DOHH2 (cell line): ENCODE results near the gene B3GALT5.

ENCODE experiments used
- H3F3A ChIP-seq: fragments of 200-600 bp; sonication (generic), shearing (Covaris generic); 2 replicates; pipeline ENCODE4 v1.6.0; 2016; ENCODE audit warnings: antibody characterized with exemption, mild to moderate bottlenecking; ENCODE audit not compliant: control insufficient read depth, insufficient read depth
- H3K27ac ChIP-seq: fragments of 200-600 bp; sonication (generic); 2 replicates; pipeline ENCODE4 v1.5.1; 2014; ENCODE audit warnings: low read depth, mild to moderate bottlenecking, low read length, moderate library complexity
- H3K27me3 ChIP-seq: fragments of 200-600 bp; sonication (generic); 2 replicates; pipeline ENCODE4 v1.6.1; 2014; ENCODE audit warnings: mild to moderate bottlenecking, low read length, mixed read lengths; ENCODE audit not compliant: control insufficient read depth
- H3K36me3 ChIP-seq: fragments of 200-600 bp; sonication (generic); 2 replicates; pipeline ENCODE4 v1.6.1; 2014; ENCODE audit warnings: mild to moderate bottlenecking, low read length, moderate library complexity, mixed read lengths; ENCODE audit not compliant: control insufficient read depth
- H3K4me1 ChIP-seq: fragments of 200-600 bp; sonication (generic); 2 replicates; pipeline ENCODE4 v1.6.1; 2014; ENCODE audit warnings: mild to moderate bottlenecking, low read length, mixed read lengths; ENCODE audit not compliant: control insufficient read depth
- H3K4me2 ChIP-seq: fragments of 200-600 bp; sonication (generic); 2 replicates; pipeline ENCODE4 v1.6.0; 2014; ENCODE audit warnings: mild to moderate bottlenecking, low read length, moderate library complexity
- H3K4me3 ChIP-seq: fragments of 200-600 bp; sonication (generic); 2 replicates; pipeline ENCODE4 v1.5.1; 2014; ENCODE audit warnings: mild to moderate bottlenecking, low read length, mixed read lengths
- H3K79me2 ChIP-seq: fragments of 200-600 bp; sonication (generic); 2 replicates; pipeline ENCODE4 v1.6.1; 2014; ENCODE audit warnings: mild to moderate bottlenecking, low read length, mixed read lengths; ENCODE audit not compliant: control insufficient read depth
- H3K9me2 ChIP-seq: fragments of 200-600 bp; sonication (generic); replicated peaks from 2 replicates; pipeline ENCODE4 v1.6.1; 2014; ENCODE audit warnings: mild to moderate bottlenecking, low read length, mixed read lengths; ENCODE audit not compliant: control insufficient read depth
- H3K9me3 ChIP-seq: fragments of 200-600 bp; sonication (generic); 2 replicates; pipeline ENCODE4 v1.6.1; 2014; ENCODE audit warnings: antibody characterized with exemption, low read length, mixed read lengths; ENCODE audit not compliant: control insufficient read depth, insufficient read depth
- H4K20me1 ChIP-seq: fragments of 200-600 bp; sonication (generic); 2 replicates; pipeline ENCODE4 v1.6.0; 2014; ENCODE audit warnings: low read depth, mild to moderate bottlenecking, antibody characterized with exemption, low read length, moderate library complexity; ENCODE audit not compliant: control insufficient read depth, insufficient read depth
- CTCF ChIP-seq: fragments of 200-600 bp; sonication (generic); IDR thresholded peaks from one replicate; pipeline ENCODE4 v1.5.1; 2014; ENCODE audit warnings: antibody characterized with exemption, mild to moderate bottlenecking, low read depth, low read length; ENCODE audit not compliant: poor library complexity, severe bottlenecking
- EZH2phosphoT487 ChIP-seq: fragments of 200-600 bp; sonication (generic); IDR thresholded peaks from 2 replicates; pipeline ENCODE4 v1.6.1; 2017; ENCODE audit warnings: borderline replicate concordance, mild to moderate bottlenecking, antibody characterized with exemption, low read length, moderate library complexity, mixed read lengths

B3GALT5 gene

GRCh38 chr21:39714331-39714730 lies 101.6 kb downstream of the B3GALT5 start:
- Histone ChIP-seq H3K36me3 (no peaks in the 10 kb centered on the region), H3K79me2 (no peaks in the 10 kb centered on the region), H3K4me1 (no peaks in the 10 kb centered on the region), H3K9me2 (no peaks in the 10 kb centered on the region), H3F3A (no peaks in the 10 kb centered on the region), H4K20me1 (no peaks in the 10 kb centered on the region), H3K4me2 (no peak overlapping the region), H3K27ac (no peak overlapping the region), H3K4me3 (no peak overlapping the region), H3K27me3 (no peaks in the 10 kb centered on the region), H3K9me3 (no peaks in the 10 kb centered on the region)
- TF ChIP-seq EZH2phosphoT487: no peak
- TF ChIP-seq CTCF: no peak

GRCh38 chr21:39715804-39716397 lies 103.2 kb downstream of the B3GALT5 start:
- Histone ChIP-seq H3K4me3 (no peak overlapping the region), H3K9me3 (no peaks in the 10 kb centered on the region), H3K27ac (no peak overlapping the region), H3F3A (no peaks in the 10 kb centered on the region), H3K9me2 (no peaks in the 10 kb centered on the region), H3K27me3 (no peaks in the 10 kb centered on the region), H3K4me1 (no peaks in the 10 kb centered on the region), H4K20me1 (no peaks in the 10 kb centered on the region), H3K36me3 (no peaks in the 10 kb centered on the region), H3K79me2 (no peaks in the 10 kb centered on the region), H3K4me2 (no peak overlapping the region)
- TF ChIP-seq CTCF: peak; percentile 72
- no peak for TF ChIP-seq EZH2phosphoT487

GRCh38 chr21:39720126-39720778 lies 107.5 kb downstream of the B3GALT5 start:
- TF ChIP-seq EZH2phosphoT487: no peak
- no peak for TF ChIP-seq CTCF
- H3K79me2 ChIP-seq: no peaks in the 10 kb centered on the region
- H3K27ac ChIP-seq: no peak overlapping the region
- H3F3A ChIP-seq: no peaks in the 10 kb centered on the region
- H3K27me3 ChIP-seq: no peaks in the 10 kb centered on the region
- no peak overlapping the region for H3K4me2 ChIP-seq
- H3K9me2 ChIP-seq: no peaks in the 10 kb centered on the region
- no peaks in the 10 kb centered on the region for H3K36me3 ChIP-seq
- no peaks in the 10 kb centered on the region for H3K4me1 ChIP-seq
- no peak overlapping the region for H3K4me3 ChIP-seq
- no peaks in the 10 kb centered on the region for H3K9me3 ChIP-seq
- H4K20me1 ChIP-seq: no peaks in the 10 kb centered on the region
